B cell (primary cell): ENCODE measurements around the gene NRN1L. TPM values are rescaled to one million over a fixed set of nuclear protein-coding genes. Genes with fewer than 3 reads are reported as not detected.

Experiments
- ATAC-seq: fragments of 200-7000 bp; cut with Tn5 transposase; one replicate; pipeline ENCODE4 v1.10.0; 2021; ENCODE audit warnings: low read depth, mild to moderate bottlenecking, moderate number of reproducible peaks, moderate library complexity
- CTCF ChIA-PET: fragments of 350-600 bp; sonication (Branson Sonifier 250); formaldehyde crosslinking; loops from one replicate; lab custom pipeline; 2021; ENCODE audit warnings: antibody characterized with exemption, inconsistent platforms; lab: Charles Lee
- POLR2A ChIA-PET: fragments of 350-600 bp; sonication (Branson Sonifier 250); formaldehyde crosslinking; loops from one replicate; lab custom pipeline; 2021; ENCODE audit warnings: antibody characterized with exemption; lab: Charles Lee
- DNase-seq: peaks from one replicate; pipeline ENCODE4 v3.0.0; 2013
- H2AFZ ChIP-seq: 2 replicates; pipeline ENCODE4 v1.6.1; 2012; ENCODE audit warnings: mild to moderate bottlenecking, low read depth, low read length; ENCODE audit not compliant: insufficient read depth, poor library complexity, severe bottlenecking
- H3K27ac ChIP-seq, 2 donors: 1 replicate in 1 of 2; 2 replicates in 1 of 2; pipeline ENCODE4 v1.5.1; 2012 to 2013; ENCODE audit warnings: low read length in 2 of 2, mild to moderate bottlenecking in 2 of 2, moderate library complexity in 1 of 2
- H3K27me3 ChIP-seq, 4 experiments: fragments of 200-600 bp in 1 of 4; sonication (generic) in 1 of 4; replicated peaks in 1 of 4; 1 replicate in 2 of 4; 2 replicates in 2 of 4; pipeline versions ENCODE4 v1.6.1 to v1.7.0; 2013 to 2016; ENCODE audit warnings: low read length in 3 of 4, mild to moderate bottlenecking in 2 of 4, mixed read lengths in 1 of 4, moderate library complexity in 1 of 4; ENCODE audit not compliant: insufficient read depth in 4 of 4, control insufficient read depth in 3 of 4; ENCODE audit errors: control extremely low read depth in 1 of 4
- H3K36me3 ChIP-seq, 2 experiments: replicated peaks in 1 of 2; 1 replicate in 1 of 2; 2 replicates in 1 of 2; pipeline versions ENCODE4 v1.6.1 to v1.7.1; 2013; ENCODE audit warnings: low read length in 1 of 2; ENCODE audit not compliant: insufficient read depth in 2 of 2, control insufficient read depth in 1 of 2; ENCODE audit errors: control extremely low read depth in 1 of 2, extremely low read depth in 1 of 2
- H3K4me1 ChIP-seq, 2 donors: fragments of 200-600 bp in 1 of 2; sonication (generic) in 1 of 2; 1 replicate in 1 of 2; 2 replicates in 1 of 2; pipeline versions ENCODE4 v1.5.1 to v1.6.1; 2013 to 2017; ENCODE audit warnings: low read length in 2 of 2; ENCODE audit not compliant: control insufficient read depth in 2 of 2, insufficient read depth in 2 of 2
- H3K4me2 ChIP-seq: replicated peaks from 2 replicates; pipeline ENCODE3; 2012; ENCODE audit warnings: mild to moderate bottlenecking, low read depth, low read length; ENCODE audit not compliant: poor library complexity, severe bottlenecking
- H3K4me3 ChIP-seq, 5 experiments: fragments of 200-600 bp in 1 of 5; sonication (generic) in 1 of 5; 1 replicate in 3 of 5; 2 replicates in 2 of 5; pipeline versions ENCODE4 v1.5.1 to v1.7.0; 2011 to 2016; ENCODE audit warnings: low read length in 4 of 5, mild to moderate bottlenecking in 4 of 5, low read depth in 2 of 5, control low read depth in 1 of 5, moderate library complexity in 1 of 5; ENCODE audit not compliant: insufficient read depth in 1 of 5; ENCODE audit errors: control extremely low read depth in 1 of 5, extremely low read depth in 1 of 5
- H3K79me2 ChIP-seq: fragments of 200-600 bp; sonication (generic); one replicate; pipeline ENCODE4 v1.6.0; 2016; ENCODE audit warnings: low read length; ENCODE audit not compliant: control insufficient read depth, insufficient read depth
- H3K9ac ChIP-seq: fragments of 200-600 bp; sonication (generic); 2 replicates; pipeline ENCODE4 v1.6.1; 2017; ENCODE audit warnings: mild to moderate bottlenecking, low read length, moderate library complexity
- H3K9me3 ChIP-seq, 3 donors: one replicate each; pipeline versions ENCODE4 v1.6.1 to v1.7.1; 2013; ENCODE audit warnings: low read length in 2 of 3; ENCODE audit not compliant: control insufficient read depth in 2 of 3, insufficient read depth in 1 of 3; ENCODE audit errors: control extremely low read depth in 1 of 3
- H4K20me1 ChIP-seq: 2 replicates; pipeline ENCODE4 v1.6.0; 2012; ENCODE audit warnings: mild to moderate bottlenecking, low read length; ENCODE audit not compliant: insufficient read depth, control insufficient read depth, poor library complexity, severe bottlenecking
- H3K27ac Mint-ChIP-seq: one replicate; pipeline ENCODE4 v1.8.0; 2021; ENCODE audit warnings: mixed read lengths
- H3K27me3 Mint-ChIP-seq: one replicate; pipeline ENCODE4 v1.8.0; 2021; ENCODE audit warnings: mixed read lengths
- H3K4me1 Mint-ChIP-seq: one replicate; pipeline ENCODE4 v1.8.0; 2021; ENCODE audit warnings: mixed read lengths
- H3K4me3 Mint-ChIP-seq: one replicate; pipeline ENCODE4 v1.8.0; 2021; ENCODE audit warnings: mixed read lengths
- H3K9me3 Mint-ChIP-seq: one replicate; pipeline ENCODE4 v1.8.0; 2022; ENCODE audit warnings: mixed read lengths; ENCODE audit not compliant: insufficient read depth
- CTCF ChIP-seq: fragments of 200-600 bp; IDR thresholded peaks from one replicate; pipeline ENCODE4 v1.8.0; 2022; ENCODE audit warnings: antibody characterized with exemption, mild to moderate bottlenecking
- EZH2 ChIP-seq: IDR thresholded peaks from 2 replicates; pipeline ENCODE4 v1.6.1; 2012; ENCODE audit warnings: borderline replicate concordance, low read depth, mild to moderate bottlenecking, moderate library complexity, low read length; ENCODE audit not compliant: insufficient read depth, poor library complexity, severe bottlenecking
- WGBS: methylation state at CpG from one replicate; pipeline ENCODE4 v1.1.5; 2013; ENCODE audit warnings: missing lambda C conversion rate; ENCODE audit not compliant: insufficient coverage; 5-methylcytosine and 5-hydroxymethylcytosine counted together
- intact Hi-C: fragments of 100-400 bp; cut with micrococcal nuclease; formaldehyde crosslinking; loops from one replicate; pipeline ENCODE4 v1.10.0; 2022
- polyA plus RNA-seq: library from polyadenylated mRNA; depleted of rRNA; stranded (reverse); fragments of >200 nt; gene quantifications from 2 replicates; pipeline ENCODE4 v1.2.3, GENCODE V29; 2012
- total RNA-seq, 2 donors: library from RNA; stranded (reverse); fragments of 120-200 nt in 1 of 2; gene quantifications; 1 replicate in 1 of 2; 2 replicates in 1 of 2; pipeline versions ENCODE4 v1.2.3 to v1.2.4, GENCODE V29; 2013 to 2022

The NRN1L gene
- total and polyA plus RNA-seq, 2 donors (not counting 1 experiment from before 2014, with no cell fraction given) = 2.1 to 4.1 TPM

- peaks cover 34 to 47% of the 10 kb centered on the region in 2 donors for H3K4me1 ChIP-seq
- peaks cover 0 to 5% (median 0%) of the 10 kb centered on the region in 3 donors for H3K9me3 ChIP-seq
- H3K27ac Mint-ChIP-seq = peak overlapping the region; percentile 97
- no peaks in the 10 kb centered on the region for H3K9me3 Mint-ChIP-seq
- POLR2A ChIA-PET = interaction anchor here (0.8 kb wide), 1 partner anchor 10 kb away, joined by 3 read pairs; no protein-coding TSS in a partner anchor
- H3K79me2 ChIP-seq = peaks cover 31% of the 10 kb centered on the region
- no peaks in the 10 kb centered on the region for H3K36me3 ChIP-seq
- H3K27me3 Mint-ChIP-seq = no peaks in the 10 kb centered on the region
- ATAC-seq (peak; percentile 23), DNase-seq (peak; percentile 78)
- H3K27ac ChIP-seq = peak overlapping the region; percentile 25 to 87
- 1% methylated on average over 67 of the region's 67 CpGs for WGBS
- peaks cover 22% of the 10 kb centered on the region for H4K20me1 ChIP-seq
- TF ChIP-seq CTCF (peak; percentile 43), EZH2 (no peak)
- peak overlapping the region; percentile 83 for H3K9ac ChIP-seq
- intact Hi-C loops = loop anchor here (1.0 to 10.0 kb wide), 9 partner anchors 9 to 1088 kb away; partner anchors contain the start of genes ACD, C16orf86, CTCF and DYNC1LI2
- H2AFZ ChIP-seq = peak overlapping the region; percentile 99
- H3K4me2 ChIP-seq = peak overlapping the region; percentile 97
- H3K27me3 ChIP-seq = no peaks in the 10 kb centered on the region
- peaks cover 40% of the 10 kb centered on the region for H3K4me1 Mint-ChIP-seq
- CTCF ChIA-PET = interaction anchor here (1.0 to 3.0 kb wide), 3 partner anchors 22 to 198 kb away, joined by 3 to 13 read pairs (median 3); no protein-coding TSS in a partner anchor
- H3K4me3 ChIP-seq = peak overlapping the region; percentile 42 to 91 (median 74)
- peak overlapping the region; percentile 95 for H3K4me3 Mint-ChIP-seq
Observed at GRCh38 chr16:67842509-67843342, 42.0 kb upstream of the NRN1L start.
